Measurements from ENCODE around the gene CCL11.

The CCL11 gene

GRCh38 chr17:34299956-34300577, 14.5 kb downstream of the CCL11 start:
- H3K27me3 ChIP-seq (ENCODE audit: low read length), result no peaks in the 10 kb centered on the region
- H3F3A ChIP-seq (ENCODE audit: insufficient read depth), result no peaks in the 10 kb centered on the region
- no peak overlapping the region for H3K27ac ChIP-seq (ENCODE audit: low read depth, low read length)
- H3K79me2 ChIP-seq (ENCODE audit: insufficient read depth, low read length), result no peaks in the 10 kb centered on the region
- H3K36me3 ChIP-seq (ENCODE audit: low read length), result no peaks in the 10 kb centered on the region
- H2AFZ ChIP-seq (ENCODE audit: low read depth, low read length, severe bottlenecking), result no peak overlapping the region
- no peak overlapping the region for H3K9ac ChIP-seq (ENCODE audit: low read length)
- no peaks in the 10 kb centered on the region for H3K9me3 ChIP-seq (ENCODE audit: insufficient read depth, low read length)
- H3K4me3 ChIP-seq (ENCODE audit: insufficient read depth, low read length, poor library complexity, severe bottlenecking), result no peak overlapping the region
- no peak overlapping the region for H3K4me2 ChIP-seq (ENCODE audit: low read depth, low read length, poor library complexity, severe bottlenecking)
- H4K20me1 ChIP-seq (ENCODE audit: low read depth, low read length), result no peaks in the 10 kb centered on the region
- H3K9me2 ChIP-seq (replicated peaks; ENCODE audit: insufficient read depth, low read length), result no peaks in the 10 kb centered on the region
- TF ChIP-seq EZH2phosphoT487 (conservative IDR thresholded peaks at IDR 0.05; ENCODE audit: low read length), result no peak
- no peak for TF ChIP-seq CTCF (IDR thresholded peaks at IDR 0.05; ENCODE audit: insufficient read depth, low read length, poor library complexity, severe bottlenecking)

- H3K27me3 ChIP-seq (ENCODE audit: low read length), result no peaks in the 10 kb centered on the region
- H3K36me3 ChIP-seq (ENCODE audit: low read length), result no peaks in the 10 kb centered on the region
- no peaks in the 10 kb centered on the region for H4K20me1 ChIP-seq (ENCODE audit: low read depth, low read length)
- no peaks in the 10 kb centered on the region for H3K9me2 ChIP-seq (replicated peaks; ENCODE audit: insufficient read depth, low read length)
- H3K4me2 ChIP-seq (ENCODE audit: low read depth, low read length, poor library complexity, severe bottlenecking), result no peak overlapping the region
- H3K4me3 ChIP-seq (ENCODE audit: insufficient read depth, low read length, poor library complexity, severe bottlenecking), result no peak overlapping the region
- no peak for TF ChIP-seq EZH2phosphoT487 (conservative IDR thresholded peaks at IDR 0.05; ENCODE audit: low read length)
- TF ChIP-seq CTCF (IDR thresholded peaks at IDR 0.05; ENCODE audit: insufficient read depth, low read length, poor library complexity, severe bottlenecking), result no peak
- no peak overlapping the region for H3K27ac ChIP-seq (ENCODE audit: low read depth, low read length)
- no peak overlapping the region for H2AFZ ChIP-seq (ENCODE audit: low read depth, low read length, severe bottlenecking)
- no peaks in the 10 kb centered on the region for H3K9me3 ChIP-seq (ENCODE audit: insufficient read depth, low read length)
- H3F3A ChIP-seq (ENCODE audit: insufficient read depth), result no peaks in the 10 kb centered on the region
- no peak overlapping the region for H3K9ac ChIP-seq (ENCODE audit: low read length)
- no peaks in the 10 kb centered on the region for H3K79me2 ChIP-seq (ENCODE audit: insufficient read depth, low read length)
These were observed 15.3 kb downstream of the CCL11 start for GRCh38 chr17:34300652-34301370.

- H3K4me3 ChIP-seq (ENCODE audit: insufficient read depth, low read length, poor library complexity, severe bottlenecking), result no peak overlapping the region
- H2AFZ ChIP-seq (ENCODE audit: low read depth, low read length, severe bottlenecking), result no peak overlapping the region
- H3K27ac ChIP-seq (ENCODE audit: low read depth, low read length), result no peak overlapping the region
- H3K27me3 ChIP-seq (ENCODE audit: low read length), result no peaks in the 10 kb centered on the region
- H3K4me2 ChIP-seq (ENCODE audit: low read depth, low read length, poor library complexity, severe bottlenecking), result no peak overlapping the region
- no peaks in the 10 kb centered on the region for H3K9me2 ChIP-seq (replicated peaks; ENCODE audit: insufficient read depth, low read length)
- H3K36me3 ChIP-seq (ENCODE audit: low read length), result no peaks in the 10 kb centered on the region
- TF ChIP-seq CTCF (IDR thresholded peaks at IDR 0.05; ENCODE audit: insufficient read depth, low read length, poor library complexity, severe bottlenecking) (no peak), EZH2phosphoT487 (conservative IDR thresholded peaks at IDR 0.05; ENCODE audit: low read length) (no peak)
- H3K79me2 ChIP-seq (ENCODE audit: insufficient read depth, low read length), result no peaks in the 10 kb centered on the region
- H4K20me1 ChIP-seq (ENCODE audit: low read depth, low read length), result no peaks in the 10 kb centered on the region
- no peak overlapping the region for H3K9ac ChIP-seq (ENCODE audit: low read length)
- no peaks in the 10 kb centered on the region for H3F3A ChIP-seq (ENCODE audit: insufficient read depth)
- no peaks in the 10 kb centered on the region for H3K9me3 ChIP-seq (ENCODE audit: insufficient read depth, low read length)
These were observed 16.4 kb downstream of the CCL11 start for GRCh38 chr17:34301986-34302385.
